ENCODE data around the gene WNK4.

WNK4 gene

DNA sequence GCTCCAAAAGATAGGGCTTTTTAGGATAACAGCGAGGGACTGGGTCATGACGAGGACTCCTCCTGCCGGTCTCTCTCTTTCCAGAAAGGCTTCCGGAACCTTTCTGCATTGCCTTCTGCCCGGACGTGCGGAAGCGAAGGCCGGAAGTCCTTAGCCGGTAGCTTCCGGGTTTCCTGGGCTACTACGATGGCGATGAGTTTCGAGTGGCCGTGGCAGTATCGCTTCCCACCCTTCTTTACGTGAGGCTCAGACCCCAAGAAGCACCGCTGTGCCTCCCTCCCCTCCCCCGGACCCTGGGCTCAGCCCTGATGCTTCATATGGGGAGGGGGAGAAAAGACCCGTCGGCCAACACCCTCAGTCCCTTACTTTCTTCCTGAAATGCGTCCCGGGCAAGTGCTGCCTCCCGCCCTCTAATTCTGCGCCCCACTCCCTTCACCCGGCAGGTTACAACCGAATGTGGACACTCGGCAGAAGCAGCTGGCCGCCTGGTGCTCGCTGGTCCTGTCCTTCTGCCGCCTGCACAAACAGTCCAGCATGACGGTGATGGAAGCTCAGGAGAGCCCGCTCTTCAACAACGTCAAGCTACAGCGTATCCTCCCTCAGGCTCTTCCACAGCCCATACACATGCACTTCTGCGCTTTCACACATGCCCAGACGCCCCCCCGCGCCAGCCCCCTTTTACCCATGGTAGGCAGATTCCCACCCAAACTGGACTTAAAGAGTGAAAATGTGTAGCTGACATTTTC, 6.9 kb upstream of the WNK4 start, which contains the start of gene VPS25:
TSS of gene VPS25 (plus strand) at position 160 of the 746 bp plus-strand sequence. CDS start at position 187, 27 bp downstream.
- FAIRE-seq, result no peak

DNA sequence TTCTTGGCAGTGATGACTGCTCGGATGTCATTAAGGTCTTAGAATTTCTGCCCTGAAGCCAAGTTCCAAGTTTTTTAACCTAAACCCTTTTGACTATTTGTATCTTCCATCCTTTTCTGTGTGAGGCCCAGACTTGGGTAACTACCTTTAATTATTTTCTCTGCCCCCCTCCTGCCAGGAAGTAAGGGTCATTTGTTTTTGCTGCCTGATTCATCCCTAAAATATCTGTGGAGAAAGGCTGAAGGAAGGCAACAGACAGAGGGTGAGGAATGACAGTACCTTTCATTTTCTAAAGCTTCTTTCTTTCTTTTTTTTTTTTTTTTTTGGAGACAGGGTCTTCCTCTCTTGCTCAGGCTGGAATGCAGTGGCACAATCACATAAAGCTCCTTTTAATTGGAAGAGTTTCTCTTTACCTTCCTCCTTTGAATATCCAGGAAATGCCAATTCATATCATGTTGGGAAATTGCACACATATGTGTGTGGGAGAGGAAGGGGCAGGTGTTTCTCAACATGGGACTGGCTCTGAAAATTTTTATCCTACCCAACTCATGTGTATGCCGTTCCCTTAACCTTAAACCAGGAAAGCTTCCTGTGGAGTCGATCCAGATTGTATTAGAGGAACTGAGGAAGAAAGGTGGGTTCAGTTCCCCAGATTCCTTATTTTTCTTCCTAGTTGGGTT, 6.2 kb upstream of the WNK4 start:
- no peak for FAIRE-seq

GRCh38 chr17:42775534-42776098, 4.8 kb upstream of the WNK4 start:
- FAIRE-seq, result no peak

DNA sequence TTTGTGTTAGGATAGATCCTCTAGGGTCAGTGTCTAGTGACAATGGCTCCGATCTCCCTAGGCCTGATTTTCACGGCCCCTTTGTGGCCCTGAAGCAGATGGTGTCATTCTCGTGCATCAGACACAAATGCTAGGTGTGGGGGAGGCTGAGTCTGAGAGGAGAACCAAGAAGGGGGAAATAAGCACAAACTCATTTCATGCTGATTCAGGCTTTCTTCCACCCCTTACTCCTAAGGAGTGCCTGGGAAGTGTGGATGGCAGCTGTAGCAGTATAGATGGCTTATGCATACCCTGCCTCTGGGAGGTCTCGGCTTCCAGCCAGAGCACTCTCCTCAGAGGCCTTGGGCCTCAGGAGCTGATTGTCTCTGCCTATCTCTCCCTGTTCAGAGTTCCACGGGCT, 1.8 kb upstream of the WNK4 start:
- FAIRE-seq, result no peak

GRCh38 chr17:42779304-42779935, 990 bp upstream of the WNK4 start:
- no peak for FAIRE-seq

DNA sequence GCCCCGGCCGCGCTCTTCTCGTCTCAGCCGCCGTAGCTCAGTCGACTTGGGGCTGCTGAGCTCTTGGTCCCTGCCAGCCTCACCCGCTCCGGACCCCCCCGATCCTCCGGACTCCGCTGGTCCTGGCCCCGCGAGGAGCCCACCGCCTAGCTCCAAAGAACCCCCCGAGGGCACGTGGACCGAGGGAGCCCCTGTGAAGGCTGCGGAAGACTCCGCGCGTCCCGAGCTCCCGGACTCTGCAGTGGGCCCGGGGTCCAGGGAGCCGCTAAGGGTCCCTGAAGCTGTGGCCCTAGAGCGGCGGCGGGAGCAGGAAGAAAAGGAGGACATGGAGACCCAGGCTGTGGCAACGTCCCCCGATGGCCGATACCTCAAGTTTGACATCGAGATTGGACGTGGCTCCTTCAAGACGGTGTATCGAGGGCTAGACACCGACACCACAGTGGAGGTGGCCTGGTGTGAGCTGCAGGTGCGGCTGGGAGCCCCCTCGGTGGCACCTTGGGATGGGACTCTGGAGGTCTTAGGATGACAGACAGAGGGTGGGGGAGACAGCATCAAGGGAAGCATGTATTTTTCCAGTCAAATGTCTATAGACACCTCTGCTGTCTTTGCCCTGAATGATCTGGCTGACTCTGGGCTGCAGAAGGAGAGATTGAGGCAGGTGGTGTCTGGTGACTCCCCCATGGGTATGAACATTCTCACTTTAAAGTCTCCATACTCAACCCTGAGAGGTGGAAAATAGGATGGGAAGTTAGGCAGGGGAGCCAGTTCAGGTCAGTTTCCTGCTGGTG, 635 bp downstream of the WNK4 start:
- no peak for FAIRE-seq

DNA sequence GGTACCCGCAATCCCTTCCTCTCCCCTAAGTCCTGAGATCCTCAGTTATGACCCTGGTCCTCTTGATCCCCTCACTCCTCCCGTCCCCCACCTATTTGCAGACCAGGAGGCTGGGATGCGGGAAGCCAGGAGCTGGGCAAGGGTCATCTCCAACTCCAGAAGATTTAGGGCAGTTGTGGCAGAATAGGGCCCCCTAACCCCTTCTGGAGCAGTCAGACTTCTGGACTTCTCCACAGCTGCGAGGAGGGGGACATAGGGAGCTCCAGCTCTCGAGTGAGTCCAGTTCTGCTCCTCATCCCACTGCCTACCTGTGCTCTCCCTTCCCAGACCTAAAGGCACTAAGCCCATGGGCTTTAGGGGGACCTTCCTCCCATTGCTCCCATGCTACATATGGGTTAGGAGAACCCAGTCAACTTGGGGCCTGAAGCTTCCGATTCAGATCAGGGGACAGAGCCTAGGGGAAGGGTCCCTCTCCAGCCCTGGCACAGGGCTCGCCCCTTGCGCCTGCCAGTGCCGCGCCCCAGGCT, 1.3 kb downstream of the WNK4 start:
- FAIRE-seq, result no peak

GRCh38 chr17:42782166-42783061, 2.0 kb downstream of the WNK4 start:
- FAIRE-seq, result no peak

- FAIRE-seq, result no peak
Observed at GRCh38 chr17:42783062-42783790, 2.8 kb downstream of the WNK4 start.

GRCh38 chr17:42783791-42784138, 3.4 kb downstream of the WNK4 start:
- FAIRE-seq, result no peak

GRCh38 chr17:42784409-42784808, 4.0 kb downstream of the WNK4 start:
- no peak for FAIRE-seq

GRCh38 chr17:42784811-42785592, 4.6 kb downstream of the WNK4 start:
- no peak for FAIRE-seq

DNA sequence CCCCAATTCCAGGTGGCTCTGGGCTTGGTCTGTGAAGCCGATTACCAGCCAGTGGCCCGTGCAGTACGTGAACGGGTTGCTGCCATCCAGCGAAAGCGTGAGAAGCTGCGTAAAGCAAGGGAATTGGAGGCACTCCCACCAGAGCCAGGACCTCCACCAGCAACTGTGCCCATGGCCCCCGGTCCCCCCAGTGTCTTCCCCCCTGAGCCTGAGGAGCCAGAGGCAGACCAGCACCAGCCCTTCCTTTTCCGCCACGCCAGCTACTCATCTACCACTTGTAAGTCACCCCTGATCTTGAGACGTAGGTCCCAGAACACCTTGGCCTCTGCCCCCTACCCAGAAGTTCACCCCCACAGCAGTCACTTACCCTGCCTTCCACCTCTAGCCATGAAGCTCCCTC, 6.9 kb downstream of the WNK4 start:
- no peak for FAIRE-seq

GRCh38 chr17:42791948-42792347, 11.5 kb downstream of the WNK4 start:
- FAIRE-seq, result no peak

DNA sequence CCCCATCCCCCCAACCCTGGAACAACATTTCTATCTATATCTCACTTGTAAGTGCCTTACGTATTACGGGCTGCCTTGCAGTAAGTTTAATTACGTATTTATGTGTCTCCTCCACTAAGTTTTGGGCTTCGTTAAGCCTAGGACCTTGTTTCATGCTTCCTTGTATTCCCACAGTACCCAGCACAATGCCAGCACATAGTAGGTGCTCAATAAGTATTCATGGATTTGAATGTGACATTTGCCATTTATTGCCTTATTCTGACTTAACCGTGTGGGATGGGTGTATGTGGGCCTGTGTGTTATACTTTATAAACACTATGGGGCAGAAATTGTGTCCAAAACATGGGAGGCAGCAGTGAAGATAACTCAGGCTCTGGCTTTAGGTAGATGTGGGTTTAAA, 12.1 kb downstream of the WNK4 start:
- no peak for FAIRE-seq

GRCh38 chr17:42795061-42795460, 14.7 kb downstream of the WNK4 start:
- no peak for FAIRE-seq

DNA sequence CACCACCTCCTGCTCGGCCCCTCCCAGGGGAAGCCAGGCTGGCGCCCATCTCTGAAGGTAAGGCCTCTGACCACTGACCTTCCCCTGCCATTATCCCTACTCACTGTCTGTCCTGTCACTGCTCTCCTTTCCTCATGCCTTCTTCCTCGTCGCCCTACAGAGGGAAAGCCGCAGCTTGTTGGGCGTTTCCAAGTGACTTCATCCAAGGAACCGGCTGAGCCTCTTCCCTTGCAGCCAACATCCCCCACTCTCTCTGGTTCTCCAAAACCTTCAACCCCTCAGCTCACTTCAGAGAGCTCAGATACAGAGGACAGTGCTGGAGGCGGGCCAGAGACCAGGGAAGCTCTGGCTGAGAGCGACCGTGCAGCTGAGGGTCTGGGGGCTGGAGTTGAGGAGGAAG, 15.1 kb downstream of the WNK4 start:
- no peak for FAIRE-seq

DNA sequence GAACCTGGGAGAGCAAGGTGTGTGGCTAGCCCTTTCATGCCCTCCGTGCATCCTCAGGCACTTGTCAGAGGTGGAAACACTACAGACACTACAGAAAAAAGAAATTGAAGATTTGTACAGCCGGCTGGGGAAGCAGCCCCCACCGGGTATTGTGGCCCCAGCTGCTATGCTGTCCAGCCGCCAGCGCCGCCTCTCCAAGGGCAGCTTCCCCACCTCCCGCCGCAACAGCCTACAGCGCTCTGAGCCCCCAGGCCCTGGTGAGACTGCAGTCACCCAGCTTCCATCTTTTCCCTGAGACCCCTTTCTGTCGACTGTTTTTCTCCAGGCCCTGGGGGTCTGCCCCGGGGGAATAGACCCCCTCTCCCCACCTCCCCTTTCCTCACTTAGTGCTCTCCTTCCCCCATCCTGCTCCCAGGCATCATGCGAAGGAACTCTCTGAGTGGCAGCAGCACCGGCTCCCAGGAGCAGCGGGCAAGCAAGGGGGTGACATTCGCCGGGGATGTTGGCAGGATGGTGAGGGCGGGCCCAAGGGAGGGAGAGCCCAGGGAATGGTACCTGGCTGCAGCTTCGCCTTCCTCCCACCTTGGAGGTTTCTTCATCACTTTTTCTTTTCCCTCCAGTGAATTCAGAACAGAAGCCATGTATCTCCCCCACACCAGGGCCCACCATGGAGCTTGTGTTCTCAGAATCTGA, 15.8 kb downstream of the WNK4 start:
- FAIRE-seq, result no peak

All from islet of Langerhans (tissue), 1 donor.